Right cardiac atrium (tissue), 5 donors: ENCODE measurements around the gene GALNT9. TPM values are rescaled to one million over a fixed set of nuclear protein-coding genes. Genes with fewer than 3 reads are reported as not detected.

Source experiments
- ATAC-seq, 2 donors: fragments of 200-7000 bp; cut with Tn5 transposase; one replicate each; pipeline versions ENCODE4 v1.8.0 to v1.9.1; 2020; ENCODE audit warnings: moderate library complexity in 2 of 2, mild to moderate bottlenecking in 1 of 2
- DNase-seq, 3 donors: peaks; one replicate each; pipeline ENCODE4 v3.0.0-alpha.2; 2020
- H3K27ac ChIP-seq: one replicate; pipeline ENCODE4 v1.5.1; 2013; ENCODE audit warnings: mild to moderate bottlenecking, low read length, control low read depth, moderate library complexity
- H3K27me3 ChIP-seq: one replicate; pipeline ENCODE4 v1.6.1; 2013; ENCODE audit not compliant: control insufficient read depth, insufficient read depth
- H3K4me1 ChIP-seq: one replicate; pipeline ENCODE4 v1.6.1; 2013; ENCODE audit warnings: low read length; ENCODE audit not compliant: control insufficient read depth, insufficient read depth
- H3K4me3 ChIP-seq: one replicate; pipeline ENCODE4 v1.5.1; 2013; ENCODE audit warnings: low read length, control low read depth
- H3K9me3 ChIP-seq: one replicate; pipeline ENCODE4 v1.6.1; 2013; ENCODE audit warnings: low read length; ENCODE audit not compliant: control insufficient read depth
- WGBS: extraction: QIAGEN DNeasy Blood & Tissue Kit; methylation state at CpG from one replicate; pipeline ENCODE4 v1.1.7; 2013; 5-methylcytosine and 5-hydroxymethylcytosine counted together
- intact Hi-C, 4 donors: fragments of 100-400 bp; cut with DNase I; formaldehyde crosslinking; loops; one replicate each; pipeline versions ENCODE4 v1.11.0 to v1.14.0; 2022 to 2023
- polyA plus RNA-seq: library from polyadenylated mRNA; stranded (reverse); fragments of 200-250 nt; gene quantifications from one replicate; pipeline ENCODE4 v1.2.3, GENCODE V29; 2013
- total RNA-seq, 4 donors: library from RNA; stranded (reverse); fragmentation: NEBNext Ultra II Directional; extraction: Animal tissue kit (Norgen Biotek cat#: 25700); gene quantifications; one replicate each; pipeline ENCODE4 v1.2.1, GENCODE V29; 2021
- donor health status: healthy with polysubstance abuse.
- donor health status: DM: no; HTN: yes; CAD: no.
- donor health status: DM: no; HTN: no; CAD: no.
- donor health status: DM: no; HTN: yes; CAD: no; lungs with severe emphysema.
- donor health status: DM: yes; HTN: yes; CAD: no.

The GALNT9 gene
- total and polyA plus RNA-seq, 5 donors = 0.05 to 0.21 (median 0.14) TPM; not detected in 2

GRCh38 chr12:132210223-132211055 lies 119.0 kb downstream of the GALNT9 start:
- Histone ChIP-seq H3K4me3 (no peak overlapping the region), H3K9me3 (no peaks in the 10 kb centered on the region), H3K27me3 (no peaks in the 10 kb centered on the region), H3K4me1 (no peaks in the 10 kb centered on the region), H3K27ac (no peak overlapping the region)
- intact Hi-C loops = no loop called here
- DNase-seq (peak in 2 of 3 donors; percentile 22 to 58), ATAC-seq (no peak)
- WGBS = 89% methylated on average over 48 of the region's 48 CpGs

- no peaks in the 10 kb centered on the region for H3K27me3 ChIP-seq
- H3K4me3 ChIP-seq = no peak overlapping the region
- H3K27ac ChIP-seq = no peak overlapping the region
- intact Hi-C loops = no loop called here
- no peaks in the 10 kb centered on the region for H3K9me3 ChIP-seq
- WGBS = 77% methylated on average over 14 of the region's 14 CpGs
- ATAC-seq (no peak), DNase-seq (peak in 1 of 3 donors; percentile 16)
- H3K4me1 ChIP-seq = no peaks in the 10 kb centered on the region
Observed at GRCh38 chr12:132209619-132210222, 119.7 kb downstream of the GALNT9 start.

- DNase-seq (peak in 1 of 3 donors; percentile 17), ATAC-seq (no peak)
- no peaks in the 10 kb centered on the region for H3K9me3 ChIP-seq
- H3K4me3 ChIP-seq = no peak overlapping the region
- intact Hi-C loops = no loop called here
- no peaks in the 10 kb centered on the region for H3K4me1 ChIP-seq
- WGBS = 90% methylated on average over 15 of the region's 15 CpGs
- no peaks in the 10 kb centered on the region for H3K27me3 ChIP-seq
- H3K27ac ChIP-seq = no peak overlapping the region
Observed at GRCh38 chr12:132208153-132208823, 121.1 kb downstream of the GALNT9 start.

GRCh38 chr12:132207083-132207775 lies 122.2 kb downstream of the GALNT9 start:
- intact Hi-C loops = no loop called here
- ATAC-seq (no peak), DNase-seq (peak in 1 of 3 donors; percentile 43)
- WGBS = 81% methylated on average over 36 of the region's 36 CpGs
- no peak overlapping the region for H3K27ac ChIP-seq
- no peaks in the 10 kb centered on the region for H3K9me3 ChIP-seq
- H3K4me1 ChIP-seq = no peaks in the 10 kb centered on the region
- H3K27me3 ChIP-seq = no peaks in the 10 kb centered on the region
- H3K4me3 ChIP-seq = no peak overlapping the region

- no peak overlapping the region for H3K27ac ChIP-seq
- H3K4me1 ChIP-seq = no peaks in the 10 kb centered on the region
- H3K27me3 ChIP-seq = no peaks in the 10 kb centered on the region
- DNase-seq = peak in 2 of 3 donors; percentile 33 to 43
- WGBS = 62% methylated on average over 14 of the region's 14 CpGs
- ATAC-seq = no peak
- H3K4me3 ChIP-seq = no peak overlapping the region
- intact Hi-C loops = no loop called here
- no peaks in the 10 kb centered on the region for H3K9me3 ChIP-seq
Observed at GRCh38 chr12:132206046-132206434, 123.3 kb downstream of the GALNT9 start.

GRCh38 chr12:132205271-132206045 lies 123.9 kb downstream of the GALNT9 start:
- Histone ChIP-seq H3K4me1 (no peaks in the 10 kb centered on the region), H3K27ac (no peak overlapping the region), H3K9me3 (no peaks in the 10 kb centered on the region), H3K27me3 (no peaks in the 10 kb centered on the region), H3K4me3 (no peak overlapping the region)
- peak in 1 of 2 donors; percentile 20 for ATAC-seq
- DNase-seq = peak in 2 of 3 donors; percentile 30 to 45
- WGBS = 6% methylated on average over 53 of the region's 53 CpGs
- intact Hi-C loops = no loop called here

GRCh38 chr12:132204793-132205270 lies 124.6 kb downstream of the GALNT9 start:
- Histone ChIP-seq H3K4me1 (no peaks in the 10 kb centered on the region), H3K27ac (no peak overlapping the region), H3K9me3 (no peaks in the 10 kb centered on the region), H3K4me3 (no peak overlapping the region), H3K27me3 (no peaks in the 10 kb centered on the region)
- intact Hi-C loops = no loop called here
- no peak for ATAC-seq
- WGBS = 48% methylated on average over 20 of the region's 20 CpGs
- peak in 2 of 3 donors; percentile 28 to 48 for DNase-seq

- H3K27me3 ChIP-seq = no peaks in the 10 kb centered on the region
- no peaks in the 10 kb centered on the region for H3K9me3 ChIP-seq
- intact Hi-C loops = no loop called here
- no peak for ATAC-seq
- 65% methylated on average over 33 of the region's 33 CpGs for WGBS
- peak in 2 of 3 donors; percentile 34 to 55 for DNase-seq
- no peak overlapping the region for H3K27ac ChIP-seq
- H3K4me1 ChIP-seq = no peaks in the 10 kb centered on the region
- no peak overlapping the region for H3K4me3 ChIP-seq
Observed at GRCh38 chr12:132204063-132204792, 125.2 kb downstream of the GALNT9 start.

GRCh38 chr12:132202929-132203721 lies 126.3 kb downstream of the GALNT9 start:
- H3K27ac ChIP-seq = no peak overlapping the region
- no peaks in the 10 kb centered on the region for H3K9me3 ChIP-seq
- ATAC-seq (no peak), DNase-seq (peak in 1 of 3 donors; percentile 51)
- no peaks in the 10 kb centered on the region for H3K27me3 ChIP-seq
- H3K4me3 ChIP-seq = no peak overlapping the region
- H3K4me1 ChIP-seq = no peaks in the 10 kb centered on the region
- 82% methylated on average over 42 of the region's 42 CpGs for WGBS
- intact Hi-C loops = no loop called here
